Measurements from ENCODE around the gene CD177.

CD177 gene

GRCh38 chr19:43311256-43311655, 42.2 kb upstream of the CD177 start:
- H3K4me3 ChIP-seq (ENCODE audit: low read depth, low read length), result no peak overlapping the region
- TF ChIP-seq CTCF (IDR thresholded peaks at IDR 0.05; ENCODE audit: low read depth, low read length, missing control alignments), result no peak
- DNase-seq (ENCODE audit: low read depth), result no peak

GRCh38 chr19:43311706-43312105, 41.8 kb upstream of the CD177 start:
- no peak for TF ChIP-seq CTCF (IDR thresholded peaks at IDR 0.05; ENCODE audit: low read depth, low read length, missing control alignments)
- H3K4me3 ChIP-seq (ENCODE audit: low read depth, low read length), result no peak overlapping the region
- DNase-seq (ENCODE audit: low read depth), result no peak

DNA sequence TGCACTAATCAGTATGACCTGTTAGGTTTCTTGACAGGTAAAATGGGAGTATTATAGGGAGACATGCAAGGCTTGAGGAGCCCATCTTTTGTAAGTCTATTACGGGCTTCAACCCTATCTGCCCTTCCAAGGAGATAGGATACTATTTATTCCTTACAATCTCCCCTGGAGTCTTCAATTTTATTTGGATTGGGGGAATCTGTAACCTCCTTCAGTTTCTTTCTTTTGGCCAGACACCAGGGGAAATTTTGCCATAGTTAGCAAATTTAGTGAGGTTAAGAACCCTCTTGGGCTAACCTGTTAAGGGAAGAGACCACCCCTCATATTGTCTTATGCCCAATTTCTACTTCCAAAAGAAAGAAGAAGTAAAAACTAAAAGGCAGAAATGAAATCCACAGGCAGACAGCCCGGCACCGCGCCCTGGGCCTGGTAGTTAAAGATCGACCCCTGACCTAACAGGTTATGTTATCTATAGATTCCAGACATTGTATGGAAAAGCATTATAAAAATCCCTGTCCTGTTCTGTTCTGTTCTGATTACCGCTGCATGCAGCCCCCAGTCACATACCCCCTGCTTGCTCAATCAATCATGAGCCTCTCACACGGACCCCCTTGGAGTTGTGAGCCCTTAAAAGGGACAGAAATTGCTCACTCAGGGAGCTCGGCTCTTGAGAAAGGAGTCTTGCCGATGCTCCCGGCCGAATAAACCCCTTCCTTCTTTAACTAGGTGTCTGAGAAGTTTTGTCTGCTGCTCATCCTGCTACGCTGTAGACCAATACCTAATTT, 39.6 kb upstream of the CD177 start:
- no peak overlapping the region for H3K4me3 ChIP-seq (ENCODE audit: low read depth, low read length)
- TF ChIP-seq CTCF (IDR thresholded peaks at IDR 0.05; ENCODE audit: low read depth, low read length, missing control alignments), result no peak
- DNase-seq (ENCODE audit: low read depth), result no peak

DNA sequence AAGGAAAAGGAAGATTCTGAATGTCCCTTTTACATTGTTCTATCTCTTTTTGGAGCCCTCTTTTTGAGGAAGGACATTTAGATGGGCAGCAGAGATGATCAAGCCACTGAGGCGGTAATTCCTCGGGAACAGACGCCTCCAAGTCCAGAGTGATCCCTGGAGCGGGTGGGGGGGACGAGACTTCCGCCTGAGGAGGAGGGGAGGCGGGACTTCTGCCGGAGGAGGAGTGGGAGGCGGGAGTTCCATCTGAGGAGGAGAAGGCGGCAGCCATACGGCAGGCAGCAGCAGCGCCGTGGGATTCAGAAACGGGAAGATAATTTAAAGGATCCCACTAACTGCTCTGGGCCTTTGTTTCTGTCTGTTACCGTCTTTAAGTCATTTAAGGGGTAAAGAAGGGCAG, 37.6 kb upstream of the CD177 start:
- no peak overlapping the region for H3K4me3 ChIP-seq (ENCODE audit: low read depth, low read length)
- TF ChIP-seq CTCF (IDR thresholded peaks at IDR 0.05; ENCODE audit: low read depth, low read length, missing control alignments), result no peak
- DNase-seq (ENCODE audit: low read depth), result no peak

DNA sequence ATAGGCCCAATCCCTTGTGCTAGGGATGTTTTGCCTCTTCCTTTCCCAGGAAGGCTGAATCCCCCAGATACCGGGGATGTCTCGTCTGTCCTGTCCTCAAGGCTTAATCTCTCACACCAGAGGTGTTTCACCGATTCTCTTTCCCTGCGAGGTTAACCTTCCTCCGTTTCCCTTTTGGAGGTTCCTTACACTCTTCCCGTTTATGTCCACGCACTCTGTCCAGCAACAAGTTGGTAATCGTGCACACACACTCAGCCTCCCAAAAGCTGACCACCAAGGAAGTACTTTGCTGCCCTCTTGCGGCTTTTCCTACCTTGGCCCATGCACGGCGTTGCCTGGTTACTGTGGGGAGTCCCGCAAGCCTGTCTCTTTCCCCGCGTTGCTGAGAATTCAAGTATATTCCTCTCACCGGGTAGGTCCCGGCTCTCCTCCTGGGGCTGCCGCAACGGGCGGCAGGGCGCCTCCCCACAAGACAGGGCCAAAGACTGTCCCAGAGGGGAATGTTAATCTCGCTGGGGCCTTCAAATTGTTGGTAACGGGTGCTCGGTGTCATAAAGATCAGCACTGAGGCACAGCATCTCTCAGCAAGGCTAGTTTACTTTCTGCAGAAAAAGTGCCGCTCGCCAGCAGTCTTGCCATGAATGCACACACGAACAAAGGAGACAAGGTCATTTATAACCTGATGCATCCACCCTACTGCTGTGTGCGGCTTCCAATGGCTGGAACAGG, 36.7 kb upstream of the CD177 start:
- no peak for DNase-seq (ENCODE audit: low read depth)
- no peak overlapping the region for H3K4me3 ChIP-seq (ENCODE audit: low read depth, low read length)
- TF ChIP-seq CTCF (IDR thresholded peaks at IDR 0.05; ENCODE audit: low read depth, low read length, missing control alignments), result no peak

DNA sequence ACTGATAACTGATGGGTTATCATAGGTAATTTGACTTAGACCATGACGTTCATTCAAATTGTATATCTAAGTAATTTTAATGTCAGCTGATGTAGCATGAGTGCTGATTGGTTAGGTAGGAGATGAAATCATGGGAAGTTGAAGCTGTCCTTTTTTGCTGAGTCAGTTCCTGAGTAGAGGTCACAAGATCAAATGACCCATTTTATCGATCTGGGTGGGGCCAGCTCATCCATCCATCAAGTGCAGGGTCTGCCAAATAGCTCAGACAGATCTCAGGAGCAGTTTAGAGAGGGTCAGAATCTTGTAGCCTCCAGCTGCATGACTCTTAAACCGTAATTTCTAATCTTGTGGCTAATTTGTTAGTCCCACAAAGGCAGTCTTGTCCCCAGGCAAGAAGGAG, 35.3 kb upstream of the CD177 start:
- DNase-seq (ENCODE audit: low read depth), result no peak
- TF ChIP-seq CTCF (IDR thresholded peaks at IDR 0.05; ENCODE audit: low read depth, low read length, missing control alignments), result no peak
- H3K4me3 ChIP-seq (ENCODE audit: low read depth, low read length), result no peak overlapping the region
